Body of pancreas (tissue), 4 donors: ENCODE measurements around the gene ARID4B.

Source experiments
- CTCF ChIP-seq, 7 experiments: fragments of 450-650 bp in 4 of 7; fragments of 200-600 bp in 3 of 7; sonication (generic) in 3 of 7; IDR thresholded peaks; one replicate each; pipeline ENCODE4 v1.5.1; 2016 to 2019; ENCODE audit warnings: antibody characterized with exemption in 7 of 7
- POLR2A ChIP-seq, 3 donors: fragments of 450-650 bp; IDR thresholded peaks; one replicate each; pipeline ENCODE4 v1.6.1; 2016; ENCODE audit warnings: antibody characterized with exemption in 3 of 3, mild to moderate bottlenecking in 2 of 3

- TF ChIP-seq CTCF (IDR thresholded peaks at IDR 0.05), result no peak
- TF ChIP-seq POLR2A (IDR thresholded peaks at IDR 0.05), result no peak
Measured at GRCh38 chr1:235286667-235287066, 41.3 kb downstream of the ARID4B start.
